Spinal cord (tissue), 4 donors: ENCODE results near the gene COL8A2. TPM values are rescaled to one million over a fixed set of nuclear protein-coding genes. Genes with fewer than 3 reads are reported as not detected.

Source experiments
- polyA plus RNA-seq, 2 donors: library from polyadenylated mRNA; unstranded; fragments of 120-200 nt; gene quantifications; one replicate each; pipeline ENCODE4 v1.2.1, GENCODE V29; 2013; ENCODE audit not compliant: insufficient read length in 2 of 2
- total RNA-seq, 2 donors: library from RNA; depleted of rRNA in 1 of 2; stranded (reverse); fragments of 120-200 nt in 1 of 2; fragments of >200 nt in 1 of 2; gene quantifications; one replicate each; pipeline versions ENCODE4 v1.2.3 to v1.2.4, GENCODE V29; 2013 to 2014

Gene COL8A2
- total and polyA plus RNA-seq, 4 donors, result 3.2 to 32.6 (median 11.5) TPM

Other genes starting within 250 kb of the COL8A2 start
- gene AGO1, start 242.0 kb downstream of the COL8A2 start, total RNA-seq, result 10 to 100 TPM; 16.0 to 16.7 TPM
- gene AGO1, start 242.0 kb downstream of the COL8A2 start, polyA plus RNA-seq, result 10 to 100 TPM; 17.9 to 20.9 TPM
- gene AGO3, start 194.1 kb downstream of the COL8A2 start, total RNA-seq, result 10 to 100 TPM; 33.6 to 33.7 TPM
- gene AGO3, start 194.1 kb downstream of the COL8A2 start, polyA plus RNA-seq, result 10 to 100 TPM; 11.5 to 15.1 TPM
- gene TEKT2, start 41.1 kb downstream of the COL8A2 start, total RNA-seq, result 10 to 100 TPM in 1 of 2 donors, 1 to 10 TPM in 1; 2.2 to 13.5 TPM
- 10 to 100 TPM; 15.8 to 17.5 TPM for gene TEKT2, start 41.1 kb downstream of the COL8A2 start, polyA plus RNA-seq
- 10 to 100 TPM; 20.3 to 43.0 TPM for gene ADPRS, start 36.3 kb downstream of the COL8A2 start, total RNA-seq
- gene ADPRS, start 36.3 kb downstream of the COL8A2 start, polyA plus RNA-seq, result 10 to 100 TPM; 41.3 to 46.1 TPM
- gene TRAPPC3, start 24.3 kb upstream of the COL8A2 start, total RNA-seq, result 10 to 100 TPM; 59.7 to 82.6 TPM
- gene TRAPPC3, start 24.3 kb upstream of the COL8A2 start, polyA plus RNA-seq, result 10 to 100 TPM; 79.2 to 83.4 TPM
- 10 to 100 TPM; 52.4 to 64.5 TPM for gene MAP7D1, start 30.9 kb upstream of the COL8A2 start, total RNA-seq
- gene MAP7D1, start 30.9 kb upstream of the COL8A2 start, polyA plus RNA-seq, result 100 to 1,000 TPM; 183 to 209 TPM
- gene THRAP3, start 99.2 kb upstream of the COL8A2 start, total RNA-seq, result 10 to 100 TPM; 69.1 to 71.7 TPM
- gene THRAP3, start 99.2 kb upstream of the COL8A2 start, polyA plus RNA-seq, result 10 to 100 TPM; 84.0 to 88.5 TPM
- gene SH3D21, start 181.1 kb upstream of the COL8A2 start, total RNA-seq, result 1 to 10 TPM; 2.5 to 6.9 TPM
- gene SH3D21, start 181.1 kb upstream of the COL8A2 start, polyA plus RNA-seq, result 10 to 100 TPM in 1 of 2 donors, 1 to 10 TPM in 1; 8.0 to 10.7 TPM
- 10 to 100 TPM in 1 of 2 donors, 1 to 10 TPM in 1; 8.0 to 67.6 TPM for gene EVA1B, start 198.4 kb upstream of the COL8A2 start, total RNA-seq
- gene EVA1B, start 198.4 kb upstream of the COL8A2 start, polyA plus RNA-seq, result 10 to 100 TPM; 21.4 to 28.5 TPM